HepG2 (cell line): ENCODE results near the gene SERPINB6.

Experiments
- KDM1A ChIP-seq: IDR thresholded peaks from 2 replicates; pipeline ENCODE4 v1.6.1; 2016; ENCODE audit warnings: missing compliant biosample characterization
- NFIC ChIP-seq: IDR thresholded peaks from 2 replicates; pipeline ENCODE4 v1.6.1; 2012; ENCODE audit warnings: mild to moderate bottlenecking, low read length, inconsistent platforms
- PCBP1 ChIP-seq: fragments of 200-400 bp; formaldehyde crosslinking; IDR thresholded peaks from 2 replicates; pipeline ENCODE4 v1.6.1; 2017; ENCODE audit warnings: mild to moderate bottlenecking, low read depth, low read length, borderline replicate concordance
- POLR2A ChIP-seq, 2 experiments: IDR thresholded peaks; 2 replicates each; pipeline ENCODE4 v1.6.1; 2011; ENCODE audit warnings: low read depth in 2 of 2, low read length in 2 of 2, mild to moderate bottlenecking in 1 of 2, moderate library complexity in 1 of 2; ENCODE audit not compliant: insufficient read depth in 1 of 2
- RELA ChIP-seq: sonication (generic); formaldehyde crosslinking; IDR thresholded peaks from 2 replicates; pipeline ENCODE4 v1.4.0; 2020; ENCODE audit warnings: missing genetic modification reagents
- ZBTB37 ChIP-seq: sonication (generic); formaldehyde crosslinking; IDR thresholded peaks from 2 replicates; pipeline ENCODE4 v1.4.0; 2020; ENCODE audit warnings: mild to moderate bottlenecking, missing genetic modification reagents
- ZBTB7A ChIP-seq: sonication (generic); formaldehyde crosslinking; IDR thresholded peaks from 2 replicates; pipeline ENCODE4 v1.8.0; 2022; ENCODE audit warnings: mild to moderate bottlenecking, missing genetic modification reagents
- ZNF230 ChIP-seq: sonication (generic); formaldehyde crosslinking; IDR thresholded peaks from 2 replicates; pipeline ENCODE4 v1.4.0; 2020; ENCODE audit warnings: mild to moderate bottlenecking, missing genetic modification reagents
- ZNF331 ChIP-seq: sonication (generic); formaldehyde crosslinking; IDR thresholded peaks from 2 replicates; pipeline ENCODE4 v1.4.0; 2020; ENCODE audit warnings: missing genetic modification reagents

- TF ChIP-seq KDM1A (no peak), PCBP1 (no peak), ZNF230 (CRISPR knock-in tag) (no peak), NFIC (no peak), ZNF331 (CRISPR knock-in tag) (no peak), ZBTB7A (CRISPR knock-in tag) (no peak), POLR2A (IDR thresholded peaks at IDR 0.05; ENCODE audit: insufficient read depth in 1 of 2, low read depth in 2 of 2, low read length in 2 of 2) (no peak), ZBTB37 (CRISPR knock-in tag) (no peak), RELA (no peak)
Measured at GRCh38 chr6:3015144-3015543, 43.8 kb upstream of the SERPINB6 start.
